ENCODE measurements around the gene ETV5. TPM values are rescaled to one million over a fixed set of nuclear protein-coding genes. Genes with fewer than 3 reads are reported as not detected.

Gene ETV5
- total and polyA plus RNA-seq, 2 donors: 2.6 to 12.8 TPM

DNA sequence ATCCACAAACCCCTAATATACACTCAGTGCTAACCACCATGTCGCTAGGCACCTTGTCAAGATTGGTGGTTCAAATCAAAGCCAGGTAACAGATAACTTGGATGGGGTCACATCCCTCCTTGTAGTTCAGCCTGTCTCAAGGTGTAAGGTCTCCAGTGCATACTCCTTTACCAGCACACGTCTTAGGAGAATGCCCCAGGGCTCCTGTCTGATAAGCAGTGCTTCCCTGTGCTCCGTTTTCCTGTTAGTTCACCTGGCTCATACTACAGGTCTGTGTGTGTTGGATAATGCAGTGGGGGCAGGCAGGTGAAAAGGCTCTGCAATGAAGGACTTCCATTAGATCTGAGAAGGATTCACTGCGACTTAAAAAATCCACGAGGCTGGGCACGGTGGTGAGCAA lies 50.7 kb downstream of the ETV5 start:
- DNase-seq (ENCODE audit: extremely low spot score): no peak
- Histone ChIP-seq H3K4me3 (ENCODE audit: low read depth, low read length) (no peak overlapping the region), H3K4me1 (ENCODE audit: insufficient read depth) (no peaks in the 10 kb centered on the region), H3K36me3 (ENCODE audit: insufficient read depth) (no peaks in the 10 kb centered on the region), H3K27ac (ENCODE audit: low read depth) (no peak overlapping the region)
- 94% methylated on average over 6 of the region's 6 CpGs for WGBS

DNA sequence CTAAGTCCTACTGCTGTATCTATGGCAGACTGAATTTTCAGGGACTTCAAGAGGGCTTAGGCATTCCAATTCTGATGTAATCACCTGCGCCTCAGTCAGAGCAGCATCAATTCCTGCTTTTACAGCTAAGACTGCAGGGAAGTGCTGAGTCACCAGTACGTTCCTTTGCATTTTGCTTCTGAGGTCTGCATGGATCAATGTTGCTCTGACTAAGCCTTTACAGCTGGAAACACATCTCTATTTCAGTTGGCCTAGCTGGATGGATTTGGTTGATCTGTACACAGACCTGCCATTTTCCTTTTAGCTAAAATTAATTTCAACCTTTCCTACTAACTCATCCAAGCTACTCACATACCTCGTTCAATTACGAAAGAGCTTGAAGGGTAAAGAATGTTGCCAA lies 51.3 kb downstream of the ETV5 start:
- WGBS: 92% methylated on average over 4 of the region's 4 CpGs

DNA sequence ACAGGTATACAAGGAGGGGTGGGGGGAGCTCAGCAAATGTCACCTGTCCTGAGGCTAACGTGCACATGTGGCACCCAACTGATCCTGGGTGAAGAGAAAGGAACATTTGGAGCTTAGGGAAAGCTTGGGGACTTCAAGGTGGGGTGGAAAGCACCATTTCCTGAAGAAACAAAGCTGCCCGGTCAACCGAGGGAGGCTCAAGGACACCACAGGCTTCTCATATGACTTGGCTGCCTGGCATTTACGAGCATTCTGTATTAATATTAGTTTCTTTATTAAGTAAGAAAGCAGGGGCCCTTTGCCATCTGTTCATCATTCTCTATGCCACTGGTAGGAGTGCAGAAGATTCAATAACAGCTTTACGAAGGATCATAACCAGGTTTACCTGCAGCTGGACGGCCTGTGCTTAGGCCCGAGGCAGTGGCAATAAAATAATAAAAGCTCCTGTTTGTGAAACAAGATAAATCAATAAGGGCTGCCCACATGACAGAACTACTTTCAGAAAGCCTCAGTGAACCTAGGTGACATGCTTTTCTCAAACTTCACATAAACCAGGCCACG lies 54.0 kb downstream of the ETV5 start:
- Histone ChIP-seq H3K4me1 (ENCODE audit: insufficient read depth) (no peaks in the 10 kb centered on the region), H3K27ac (ENCODE audit: low read depth) (no peak overlapping the region), H3K36me3 (ENCODE audit: insufficient read depth) (peaks cover 2% of the 10 kb centered on the region), H3K4me3 (ENCODE audit: low read depth, low read length) (no peak overlapping the region)
- 87% methylated on average over 8 of the region's 8 CpGs for WGBS
- DNase-seq (ENCODE audit: extremely low spot score): no peak

More for the DNA sequence above, 51.3 kb downstream of the ETV5 start:
- DNase-seq (ENCODE audit: extremely low spot score): no peak
- H3K4me3 ChIP-seq (ENCODE audit: low read depth, low read length): no peak overlapping the region
- H3K4me1 ChIP-seq (ENCODE audit: insufficient read depth): no peaks in the 10 kb centered on the region
- H3K27ac ChIP-seq (ENCODE audit: low read depth): no peak overlapping the region
- H3K36me3 ChIP-seq (ENCODE audit: insufficient read depth): no peaks in the 10 kb centered on the region

DNA sequence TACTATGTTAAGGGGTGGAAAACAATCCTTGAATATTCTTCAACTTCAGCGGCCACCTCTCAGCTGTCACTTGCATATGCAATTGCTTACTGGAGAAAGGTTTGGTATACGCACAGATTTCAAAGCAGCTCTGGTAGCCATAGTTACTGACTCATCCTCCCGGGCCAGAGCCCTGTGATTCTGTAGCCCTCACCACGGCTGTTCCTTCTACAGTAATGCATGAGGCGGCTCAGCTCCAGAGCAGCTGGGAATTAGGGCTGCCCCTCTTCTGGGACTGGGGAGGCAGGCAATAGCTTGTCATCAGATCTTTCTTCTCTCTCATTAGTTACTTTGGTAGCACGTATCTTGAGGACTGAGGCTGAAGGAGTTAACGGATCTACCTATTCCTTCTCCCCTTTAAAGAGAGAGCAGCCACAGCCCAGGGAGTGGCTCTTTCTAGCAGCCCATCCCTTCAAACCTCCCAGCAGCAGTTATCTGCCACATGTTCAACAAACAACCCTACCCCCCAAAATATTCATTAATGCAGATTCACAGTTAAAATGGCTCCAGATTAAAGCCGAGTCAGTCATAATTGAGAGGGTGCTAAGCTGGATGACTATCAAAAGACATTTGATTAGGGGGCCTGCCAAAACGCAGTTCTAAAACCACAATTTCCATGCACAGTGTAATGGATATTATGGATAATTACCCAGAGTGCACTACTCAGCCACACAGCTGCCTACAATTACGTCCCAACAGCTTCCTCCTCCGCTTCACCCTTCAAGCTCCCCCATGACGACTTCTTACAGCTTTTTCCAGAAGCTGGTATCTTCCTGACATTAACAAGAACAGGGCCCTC lies 54.7 kb downstream of the ETV5 start:
- no peak overlapping the region for H3K4me3 ChIP-seq (ENCODE audit: low read depth, low read length)
- no peaks in the 10 kb centered on the region for H3K4me1 ChIP-seq (ENCODE audit: insufficient read depth)
- WGBS: 83% methylated on average over 12 of the region's 12 CpGs
- H3K27ac ChIP-seq (ENCODE audit: low read depth): no peak overlapping the region
- no peak for DNase-seq (ENCODE audit: extremely low spot score)
- peaks cover 2% of the 10 kb centered on the region for H3K36me3 ChIP-seq (ENCODE audit: insufficient read depth)

DNA sequence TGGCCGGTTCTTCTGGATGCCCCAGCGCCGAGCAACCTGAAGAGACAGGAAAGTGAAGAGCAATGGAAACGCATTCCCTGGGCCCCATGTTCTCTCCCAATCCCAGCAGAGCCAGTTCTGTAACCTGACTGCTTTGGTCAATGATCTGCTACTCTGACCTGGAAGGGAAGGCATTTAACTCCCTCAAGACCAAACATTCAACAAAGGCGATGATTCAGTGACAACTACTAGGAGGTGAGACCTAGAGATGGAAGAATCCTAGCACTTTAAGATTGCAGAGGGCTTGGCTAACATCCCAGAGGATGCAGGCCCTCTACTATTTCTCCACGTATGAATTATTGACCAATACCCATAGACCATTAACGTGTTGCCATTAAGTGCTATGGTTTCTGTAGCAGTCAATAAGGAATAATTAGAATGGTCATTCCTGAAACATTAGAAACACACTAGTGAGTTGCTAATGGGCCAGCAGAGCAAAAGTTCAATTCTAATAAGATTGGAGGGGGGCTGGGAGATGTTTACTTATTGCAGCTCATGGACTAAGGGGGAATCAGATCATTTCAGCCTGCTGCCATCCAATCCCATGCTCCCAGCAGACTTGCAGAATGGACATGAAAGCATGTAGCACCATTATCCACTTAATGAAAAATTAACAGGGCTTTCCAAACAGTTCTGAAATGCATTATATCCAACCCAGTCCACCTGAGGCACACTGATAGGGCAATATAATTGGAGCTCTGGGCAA lies 56.6 kb downstream of the ETV5 start:
- Histone ChIP-seq H3K4me1 (ENCODE audit: insufficient read depth) (no peaks in the 10 kb centered on the region), H3K27ac (ENCODE audit: low read depth) (no peak overlapping the region), H3K4me3 (ENCODE audit: low read depth, low read length) (no peak overlapping the region), H3K36me3 (ENCODE audit: insufficient read depth) (peaks cover 2% of the 10 kb centered on the region)
- no peak for DNase-seq (ENCODE audit: extremely low spot score)
- 91% methylated on average over 7 of the region's 7 CpGs for WGBS

DNA sequence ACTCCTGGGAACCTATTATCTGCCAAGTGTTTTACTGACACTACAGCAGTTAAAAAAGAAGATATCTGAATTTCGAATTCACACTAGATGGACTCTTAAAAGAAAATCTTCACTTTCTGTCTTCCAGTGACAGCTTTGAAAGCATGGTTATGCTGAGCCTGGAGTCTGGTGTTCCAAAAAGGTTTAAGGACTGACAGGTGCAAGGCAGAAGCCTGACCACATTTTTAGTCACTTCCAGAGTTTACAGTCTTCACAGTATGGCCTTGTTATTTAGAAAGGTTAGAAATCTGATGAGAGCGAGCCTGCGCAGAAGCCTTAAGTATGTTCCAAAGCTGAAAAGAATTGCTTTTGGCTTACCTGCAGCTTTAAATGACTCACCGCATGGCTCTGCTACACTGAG lies 59.9 kb downstream of the ETV5 start:
- WGBS: 95% methylated on average over 4 of the region's 4 CpGs
- peaks cover 2% of the 10 kb centered on the region for H3K36me3 ChIP-seq (ENCODE audit: insufficient read depth)
- no peak overlapping the region for H3K27ac ChIP-seq (ENCODE audit: low read depth)
- no peaks in the 10 kb centered on the region for H3K4me1 ChIP-seq (ENCODE audit: insufficient read depth)
- DNase-seq (ENCODE audit: extremely low spot score): no peak
- H3K4me3 ChIP-seq (ENCODE audit: low read depth, low read length): no peak overlapping the region

DNA sequence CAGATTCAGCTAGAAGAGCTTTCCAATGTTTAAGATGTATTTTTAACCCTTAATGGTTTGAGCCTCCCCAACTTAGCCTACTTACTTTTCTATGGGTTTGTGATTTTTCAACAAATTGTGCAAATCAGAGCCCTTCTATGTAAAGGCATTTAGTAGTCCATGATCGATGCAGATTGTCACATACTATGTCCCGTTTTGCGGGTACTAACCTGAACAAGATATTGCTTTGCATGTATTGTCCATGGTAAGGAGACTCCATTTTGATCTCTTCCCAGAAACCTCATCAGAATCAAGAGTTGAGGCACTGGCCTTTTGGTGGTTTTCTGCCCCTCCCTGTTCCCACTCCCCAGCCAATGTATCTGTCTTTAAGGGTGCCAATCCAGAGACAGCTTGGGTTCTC lies 60.8 kb downstream of the ETV5 start:
- H3K4me3 ChIP-seq (ENCODE audit: low read depth, low read length): no peak overlapping the region
- no peak overlapping the region for H3K27ac ChIP-seq (ENCODE audit: low read depth)
- H3K4me1 ChIP-seq (ENCODE audit: insufficient read depth): no peaks in the 10 kb centered on the region
- DNase-seq (ENCODE audit: extremely low spot score): no peak
- WGBS: 98% methylated on average over 3 of the region's 3 CpGs
- peaks cover 2% of the 10 kb centered on the region for H3K36me3 ChIP-seq (ENCODE audit: insufficient read depth)

DNA sequence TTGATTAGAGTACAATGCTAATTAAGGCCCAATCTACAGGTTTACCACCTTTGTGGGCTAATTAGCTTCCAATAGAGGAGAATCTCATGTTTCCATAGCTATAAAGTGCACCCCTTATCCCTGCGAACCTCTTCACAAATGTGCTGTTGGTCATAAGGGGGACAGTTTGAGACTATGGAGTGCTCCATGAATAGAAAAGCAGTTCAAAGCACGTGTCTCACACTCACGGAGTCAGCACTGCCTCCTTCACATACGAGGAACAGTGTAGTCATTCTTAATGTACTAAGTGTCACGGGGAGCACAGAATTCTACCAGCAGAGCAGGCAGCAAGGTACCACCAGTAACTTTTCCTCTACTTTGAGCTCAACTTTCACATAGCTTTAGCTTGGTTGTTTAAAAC lies 62.1 kb downstream of the ETV5 start:
- H3K36me3 ChIP-seq (ENCODE audit: insufficient read depth): peaks cover 2% of the 10 kb centered on the region
- no peak overlapping the region for H3K27ac ChIP-seq (ENCODE audit: low read depth)

DNA sequence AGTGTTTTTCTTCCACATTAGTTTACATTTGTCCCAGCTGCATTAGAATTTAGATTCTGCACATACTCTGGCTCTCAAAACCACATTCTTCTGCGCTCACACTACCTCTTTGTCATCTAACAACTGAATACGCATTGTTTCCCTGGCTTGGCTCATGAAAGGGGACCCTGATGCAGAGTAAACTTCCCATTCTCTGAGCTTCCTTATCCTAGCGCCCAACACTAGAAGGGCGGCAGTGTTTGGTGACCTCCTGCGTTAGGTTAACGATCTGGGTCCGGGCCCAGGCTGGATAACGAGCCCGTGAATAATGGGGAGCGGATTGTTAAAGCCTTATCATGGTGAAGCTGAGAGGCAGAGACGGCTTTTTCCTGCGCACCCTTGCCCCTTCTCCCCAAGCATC lies 63.9 kb downstream of the ETV5 start:
- no peak overlapping the region for H3K4me3 ChIP-seq (ENCODE audit: low read depth, low read length)
- H3K4me1 ChIP-seq (ENCODE audit: insufficient read depth): no peaks in the 10 kb centered on the region
- no peaks in the 10 kb centered on the region for H3K36me3 ChIP-seq (ENCODE audit: insufficient read depth)
- no peak overlapping the region for H3K27ac ChIP-seq (ENCODE audit: low read depth)
- WGBS: 26% methylated on average over 12 of the region's 12 CpGs
- peak; percentile 4 for DNase-seq (ENCODE audit: extremely low spot score)

More for the DNA sequence above, 62.1 kb downstream of the ETV5 start:
- WGBS: 92% methylated on average over 5 of the region's 5 CpGs
- DNase-seq (ENCODE audit: extremely low spot score): no peak
- Histone ChIP-seq H3K4me3 (ENCODE audit: low read depth, low read length) (no peak overlapping the region), H3K4me1 (ENCODE audit: insufficient read depth) (no peaks in the 10 kb centered on the region)

DNA sequence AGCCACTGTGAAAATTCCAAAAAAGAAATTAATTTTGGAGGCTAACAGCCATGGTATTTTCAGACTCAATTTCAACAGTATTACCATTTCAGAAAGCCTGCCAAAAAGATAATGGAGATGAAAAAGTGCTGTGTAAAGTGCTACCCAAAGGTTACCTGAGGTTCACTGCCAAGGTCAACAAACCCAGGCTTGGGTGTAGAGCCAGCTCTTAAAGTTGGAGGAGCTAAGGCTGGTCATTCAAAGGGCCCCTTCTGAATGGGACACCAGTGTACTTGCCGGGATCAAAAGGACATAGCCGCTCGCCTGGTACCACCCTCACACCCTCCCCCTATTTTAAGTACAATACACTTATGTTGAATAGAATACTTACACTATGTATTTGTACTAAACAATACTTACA lies 64.5 kb downstream of the ETV5 start:
- no peak for DNase-seq (ENCODE audit: extremely low spot score)
- 90% methylated on average over 3 of the region's 3 CpGs for WGBS
- no peaks in the 10 kb centered on the region for H3K36me3 ChIP-seq (ENCODE audit: insufficient read depth)
- no peaks in the 10 kb centered on the region for H3K4me1 ChIP-seq (ENCODE audit: insufficient read depth)
- H3K27ac ChIP-seq (ENCODE audit: low read depth): no peak overlapping the region
- H3K4me3 ChIP-seq (ENCODE audit: low read depth, low read length): no peak overlapping the region

DNA sequence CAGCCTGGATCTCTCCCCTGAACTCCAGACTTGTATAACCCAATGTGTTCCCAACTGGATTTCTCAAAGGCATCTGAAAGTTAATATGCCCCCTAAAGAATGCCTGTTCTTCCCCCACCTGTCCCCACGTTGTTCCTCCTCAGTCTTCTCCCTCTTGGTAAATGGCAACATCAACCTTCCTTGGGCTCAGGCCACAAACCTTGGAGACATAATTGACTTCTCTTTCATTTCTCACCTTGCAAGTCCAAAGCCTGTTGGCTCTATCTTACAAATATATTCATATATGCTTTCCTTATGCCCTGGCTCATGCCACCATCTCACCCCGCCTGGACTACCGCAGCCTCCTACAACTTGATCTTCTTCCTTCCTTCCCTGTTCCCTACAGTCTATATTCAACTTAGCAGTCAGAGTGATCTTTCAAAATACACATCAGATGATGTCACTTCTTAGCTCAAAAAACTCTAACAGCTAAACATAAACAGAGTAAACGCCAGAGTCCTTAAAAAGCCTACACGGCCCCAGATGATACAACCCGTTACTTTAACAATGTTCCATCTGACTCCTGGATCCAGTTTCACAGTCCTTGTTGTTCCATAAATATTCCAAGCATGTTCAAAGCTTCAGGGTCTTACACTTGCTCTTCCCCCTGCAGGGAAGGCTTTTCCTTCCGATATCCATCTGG lies 66.2 kb downstream of the ETV5 start:
- Histone ChIP-seq H3K27ac (ENCODE audit: low read depth) (no peak overlapping the region), H3K4me3 (ENCODE audit: low read depth, low read length) (no peak overlapping the region), H3K36me3 (ENCODE audit: insufficient read depth) (no peaks in the 10 kb centered on the region), H3K4me1 (ENCODE audit: insufficient read depth) (no peaks in the 10 kb centered on the region)
- DNase-seq (ENCODE audit: extremely low spot score): no peak
- 59% methylated on average over 7 of the region's 7 CpGs for WGBS

DNA sequence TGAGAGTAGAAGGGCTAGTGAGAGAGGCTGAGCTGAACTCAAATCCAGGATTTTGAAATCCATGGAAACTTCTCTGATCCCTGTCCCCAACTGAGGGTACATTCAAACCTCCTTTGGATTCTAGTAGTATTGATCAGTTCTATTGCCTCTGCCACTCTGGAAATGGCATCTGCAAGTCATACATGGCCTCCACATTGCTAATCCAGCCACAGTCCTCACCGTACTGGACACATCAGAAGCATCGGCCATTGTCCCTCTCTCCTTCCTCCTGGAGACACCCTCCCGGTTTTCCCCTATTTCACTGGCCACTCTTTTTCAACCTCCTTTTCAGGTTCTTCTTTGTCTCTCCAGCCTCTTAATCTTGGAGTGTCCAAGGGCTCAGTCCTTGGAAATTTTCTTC lies 66.9 kb downstream of the ETV5 start:
- Histone ChIP-seq H3K36me3 (ENCODE audit: insufficient read depth) (no peaks in the 10 kb centered on the region), H3K27ac (ENCODE audit: low read depth) (no peak overlapping the region), H3K4me1 (ENCODE audit: insufficient read depth) (no peaks in the 10 kb centered on the region), H3K4me3 (ENCODE audit: low read depth, low read length) (no peak overlapping the region)
- no peak for DNase-seq (ENCODE audit: extremely low spot score)
- WGBS: 91% methylated on average over 3 of the region's 3 CpGs

DNA sequence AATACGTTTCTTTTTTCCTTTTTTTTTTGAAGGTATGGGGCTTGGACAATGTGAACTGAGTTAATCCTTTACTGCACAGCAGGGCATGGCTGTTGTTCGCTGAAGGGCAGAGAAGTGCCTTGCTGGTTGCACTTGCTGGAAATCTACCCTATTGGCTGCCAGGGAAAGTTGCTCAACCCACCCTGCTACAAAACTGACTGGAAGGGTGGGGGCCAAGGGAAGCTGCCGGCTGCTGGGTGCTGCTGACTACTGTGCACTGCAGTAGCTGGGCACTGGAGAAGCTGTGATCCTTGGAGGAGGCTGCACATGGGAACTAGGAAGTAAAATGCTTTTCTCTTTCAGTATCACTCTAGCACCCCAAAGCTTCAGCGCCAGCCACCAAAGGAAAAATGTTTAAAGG lies 70.5 kb downstream of the ETV5 start:
- 70% methylated on average over 4 of the region's 4 CpGs for WGBS
- H3K27ac ChIP-seq (ENCODE audit: low read depth): no peak overlapping the region
- DNase-seq (ENCODE audit: extremely low spot score): no peak
- H3K4me1 ChIP-seq (ENCODE audit: insufficient read depth): no peaks in the 10 kb centered on the region
- no peaks in the 10 kb centered on the region for H3K36me3 ChIP-seq (ENCODE audit: insufficient read depth)
- H3K4me3 ChIP-seq (ENCODE audit: low read depth, low read length): no peak overlapping the region
